Duodenal mucosa (tissue), 2 donors: Measurements from ENCODE around the gene SLC45A2.

Source experiments
- H3K27ac ChIP-seq: one replicate; pipeline ENCODE4 v1.7.0; 2013; ENCODE audit warnings: low read depth, low read length
- H3K27me3 ChIP-seq, 2 donors: one replicate each; pipeline ENCODE4 v1.7.0; 2013; ENCODE audit warnings: low read length in 2 of 2, control low read depth in 1 of 2; ENCODE audit not compliant: insufficient read depth in 2 of 2, control insufficient read depth in 1 of 2
- H3K36me3 ChIP-seq, 2 donors: one replicate each; pipeline ENCODE4 v1.7.0; 2013; ENCODE audit warnings: low read length in 2 of 2, control low read depth in 1 of 2; ENCODE audit not compliant: insufficient read depth in 2 of 2, control insufficient read depth in 1 of 2
- H3K4me1 ChIP-seq, 2 donors: one replicate each; pipeline ENCODE4 v1.7.0; 2013; ENCODE audit warnings: low read length in 2 of 2, control low read depth in 1 of 2; ENCODE audit not compliant: insufficient read depth in 2 of 2, control insufficient read depth in 1 of 2
- H3K4me3 ChIP-seq, 2 donors: one replicate each; pipeline ENCODE4 v1.7.0; 2013; ENCODE audit warnings: low read length in 2 of 2, low read depth in 1 of 2
- H3K9ac ChIP-seq, 2 donors: one replicate each; pipeline ENCODE4 v1.7.0; 2013; ENCODE audit warnings: low read length in 2 of 2, low read depth in 1 of 2
- H3K9me3 ChIP-seq, 2 donors: one replicate each; pipeline ENCODE4 v1.7.0; 2013; ENCODE audit warnings: low read length in 2 of 2, control low read depth in 1 of 2; ENCODE audit not compliant: control insufficient read depth in 1 of 2

Gene SLC45A2

GRCh38 chr5:33944543-33945132 is 39.9 kb downstream of the SLC45A2 start:
- Histone ChIP-seq H3K4me3 (no peak overlapping the region), H3K9ac (no peak overlapping the region), H3K9me3 (no peaks in the 10 kb centered on the region), H3K4me1 (no peaks in the 10 kb centered on the region), H3K36me3 (no peaks in the 10 kb centered on the region), H3K27me3 (peaks cover 7 to 8% of the 10 kb centered on the region in 2 donors), H3K27ac (no peak overlapping the region)

GRCh38 chr5:33941090-33941489 is 43.4 kb downstream of the SLC45A2 start:
- H3K36me3 ChIP-seq, result no peaks in the 10 kb centered on the region
- peaks cover 2 to 4% of the 10 kb centered on the region in 2 donors for H3K4me1 ChIP-seq
- no peak overlapping the region for H3K27ac ChIP-seq
- no peak overlapping the region for H3K4me3 ChIP-seq
- H3K27me3 ChIP-seq, result peaks cover 17 to 28% of the 10 kb centered on the region in 2 donors
- H3K9me3 ChIP-seq, result no peaks in the 10 kb centered on the region
- H3K9ac ChIP-seq, result no peak overlapping the region

- H3K27ac ChIP-seq, result no peak overlapping the region
- peaks cover 17 to 33% of the 10 kb centered on the region in 2 donors for H3K27me3 ChIP-seq
- H3K9me3 ChIP-seq, result no peaks in the 10 kb centered on the region
Observed at GRCh38 chr5:33939556-33940262, 44.8 kb downstream of the SLC45A2 start.

GRCh38 chr5:33938881-33939280 is 45.6 kb downstream of the SLC45A2 start:
- H3K4me1 ChIP-seq, result peaks cover 5% of the 10 kb centered on the region in 2 donors
- no peak overlapping the region for H3K9ac ChIP-seq
- H3K27ac ChIP-seq, result no peak overlapping the region
- H3K4me3 ChIP-seq, result no peak overlapping the region
- H3K9me3 ChIP-seq, result no peaks in the 10 kb centered on the region
- H3K36me3 ChIP-seq, result no peaks in the 10 kb centered on the region
- peaks cover 17 to 33% of the 10 kb centered on the region in 2 donors for H3K27me3 ChIP-seq

More at GRCh38 chr5:33939556-33940262, 44.8 kb downstream of the SLC45A2 start:
- Histone ChIP-seq H3K9ac (no peak overlapping the region), H3K36me3 (no peaks in the 10 kb centered on the region), H3K4me1 (peaks cover 5% of the 10 kb centered on the region in 2 donors), H3K4me3 (no peak overlapping the region)

- H3K9ac ChIP-seq, result no peak overlapping the region
- no peaks in the 10 kb centered on the region for H3K9me3 ChIP-seq
- peaks cover 5% of the 10 kb centered on the region in 2 donors for H3K4me1 ChIP-seq
- peaks cover 17 to 33% of the 10 kb centered on the region in 2 donors for H3K27me3 ChIP-seq
- H3K36me3 ChIP-seq, result no peaks in the 10 kb centered on the region
- H3K4me3 ChIP-seq, result no peak overlapping the region
- no peak overlapping the region for H3K27ac ChIP-seq
Observed at GRCh38 chr5:33938507-33938796, 46.0 kb downstream of the SLC45A2 start.

- Histone ChIP-seq H3K4me3 (no peak overlapping the region), H3K27me3 (peaks cover 17 to 33% of the 10 kb centered on the region in 2 donors), H3K4me1 (peaks cover 5% of the 10 kb centered on the region in 2 donors), H3K9me3 (no peaks in the 10 kb centered on the region), H3K36me3 (no peaks in the 10 kb centered on the region), H3K9ac (no peak overlapping the region), H3K27ac (no peak overlapping the region)
Observed at GRCh38 chr5:33937707-33938506, 46.6 kb downstream of the SLC45A2 start.

GRCh38 chr5:33937017-33937706 is 47.3 kb downstream of the SLC45A2 start:
- H3K4me3 ChIP-seq, result no peak overlapping the region

GRCh38 chr5:33936381-33937016 is 48.0 kb downstream of the SLC45A2 start, which contains the start of gene RXFP3:
TSS of gene RXFP3 (plus strand) at chr5:33936386. CDS start at chr5:33936741, 355 bp downstream.
- peaks cover 5% of the 10 kb centered on the region in 2 donors for H3K4me1 ChIP-seq
- peaks cover 9 to 33% of the 10 kb centered on the region in 2 donors for H3K27me3 ChIP-seq
- no peaks in the 10 kb centered on the region for H3K36me3 ChIP-seq
- no peak within 1 kb of the TSS for H3K27ac ChIP-seq
- H3K4me3 ChIP-seq, result peak within 1 kb of the TSS; percentile 34 to 39
- no peak within 1 kb of the TSS for H3K9ac ChIP-seq
- no peaks in the 10 kb centered on the region for H3K9me3 ChIP-seq

More at GRCh38 chr5:33937017-33937706, 47.3 kb downstream of the SLC45A2 start:
- no peak overlapping the region for H3K27ac ChIP-seq
- H3K4me1 ChIP-seq, result peaks cover 5% of the 10 kb centered on the region in 2 donors
- H3K9me3 ChIP-seq, result no peaks in the 10 kb centered on the region
- H3K9ac ChIP-seq, result no peak overlapping the region
- no peaks in the 10 kb centered on the region for H3K36me3 ChIP-seq
- H3K27me3 ChIP-seq, result peaks cover 11 to 33% of the 10 kb centered on the region in 2 donors

- H3K27ac ChIP-seq, result no peak overlapping the region
- H3K4me1 ChIP-seq, result peaks cover 5% of the 10 kb centered on the region in 2 donors
- no peaks in the 10 kb centered on the region for H3K9me3 ChIP-seq
- H3K27me3 ChIP-seq, result peaks cover 9 to 29% of the 10 kb centered on the region in 2 donors
- no peak overlapping the region for H3K9ac ChIP-seq
- no peaks in the 10 kb centered on the region for H3K36me3 ChIP-seq
- H3K4me3 ChIP-seq, result peak overlapping the region; percentile 34 to 39
Observed at GRCh38 chr5:33936004-33936380, 48.5 kb downstream of the SLC45A2 start.
